Stimulated activated CD4-positive, alpha-beta T cell treated with anti-CD3 and anti-CD28 coated beads, Interleukin-15, amount 100 ng/mL, for 24 hours (primary cell): ENCODE data around the gene ZNHIT3.
A peak's percentile ranks its signal among the peaks of the same experiment; 100 is the strongest.
"Not testable (repeated sequence)": the region's sequence is repeated elsewhere in the genome, so short reads cannot be mapped to it uniquely, and the experiment has no call there.

ENCODE experiments used
- DNase-seq: peaks from one replicate; pipeline ENCODE4 v3.0.0-alpha.2; 2020

Gene ZNHIT3

GRCh38 chr17:36486204-36487194 is at the start of gene ZNHIT3:
ZNHIT3 (plus strand) TSS chr17:36486681; CDS start chr17:36486700, 19 bp downstream.
- peak; percentile 93 for DNase-seq

- not testable (repeated sequence) for DNase-seq
Measured at GRCh38 chr17:36441792-36442191, 44.7 kb upstream of the ZNHIT3 start.

GRCh38 chr17:36443777-36444176 is 42.7 kb upstream of the ZNHIT3 start:
- no peak for DNase-seq

- not testable (repeated sequence) for DNase-seq
Measured at GRCh38 chr17:36449997-36450396, 36.5 kb upstream of the ZNHIT3 start.

GRCh38 chr17:36452888-36453287 is 33.6 kb upstream of the ZNHIT3 start:
- DNase-seq, result not testable (repeated sequence)

- not testable (repeated sequence) for DNase-seq
Measured at GRCh38 chr17:36457701-36458100, 28.8 kb upstream of the ZNHIT3 start.

- DNase-seq, result no peak
Measured at GRCh38 chr17:36459045-36459444, 27.4 kb upstream of the ZNHIT3 start.

- no peak for DNase-seq
Measured at GRCh38 chr17:36459601-36460000, 26.9 kb upstream of the ZNHIT3 start.

GRCh38 chr17:36460265-36460937 is 26.1 kb upstream of the ZNHIT3 start:
- DNase-seq, result no peak

- DNase-seq, result no peak
Measured at GRCh38 chr17:36461330-36462110, 25.0 kb upstream of the ZNHIT3 start.

- DNase-seq, result peak; percentile 73
Measured at GRCh38 chr17:36463916-36464764, 22.3 kb upstream of the ZNHIT3 start.

GRCh38 chr17:36464765-36465088 is 21.8 kb upstream of the ZNHIT3 start:
- DNase-seq, result no peak

- DNase-seq, result no peak
Measured at GRCh38 chr17:36468903-36469635, 17.4 kb upstream of the ZNHIT3 start.

- DNase-seq, result no peak
Measured at GRCh38 chr17:36469733-36470132, 16.7 kb upstream of the ZNHIT3 start.

- DNase-seq, result no peak
Measured at GRCh38 chr17:36470499-36470898, 16.0 kb upstream of the ZNHIT3 start.

- no peak for DNase-seq
Measured at GRCh38 chr17:36474571-36474970, 11.9 kb upstream of the ZNHIT3 start.

GRCh38 chr17:36475346-36475970 is 11.0 kb upstream of the ZNHIT3 start:
- no peak for DNase-seq

- DNase-seq, result no peak
Measured at GRCh38 chr17:36481829-36482228, 4.7 kb upstream of the ZNHIT3 start.

- peak; percentile 89 for DNase-seq
Measured at GRCh38 chr17:36482611-36483504, 3.6 kb upstream of the ZNHIT3 start.

GRCh38 chr17:36484021-36484420 is 2.5 kb upstream of the ZNHIT3 start:
- DNase-seq, result not testable (repeated sequence)
